ENCODE results near the gene DNAH10. TPM values are rescaled to one million over a fixed set of nuclear protein-coding genes. Genes with fewer than 3 reads are reported as not detected.
A peak's percentile ranks its signal among the peaks of the same experiment; 100 is the strongest.

The DNAH10 gene
- total RNA-seq, 2 donors from 2014 or later = 0.09 to 0.64 TPM

GRCh38 chr12:123845881-123846280 is 83.8 kb downstream of the DNAH10 start:
- H3K4me3 Mint-ChIP-seq = no peak overlapping the region
- Histone ChIP-seq H3K4me3 (ENCODE audit: low read length) (no peak overlapping the region), H3K9me3 (ENCODE audit: control insufficient read depth, low read length) (no peaks in the 10 kb centered on the region), H3K4me1 (ENCODE audit: control insufficient read depth, insufficient read depth, low read length) (no peaks in the 10 kb centered on the region), H3K36me3 (ENCODE audit: control insufficient read depth, insufficient read depth, low read length) (no peaks in the 10 kb centered on the region), H3K27ac (ENCODE audit: low read depth, low read length) (no peak overlapping the region), H3K27me3 (ENCODE audit: control insufficient read depth, insufficient read depth, low read length, poor library complexity, severe bottlenecking) (no peaks in the 10 kb centered on the region), H3K9ac (ENCODE audit: extremely low read depth, low read length, poor library complexity, severe bottlenecking) (no peak overlapping the region)
- DNase-seq = peak; percentile 39
- H3K4me1 Mint-ChIP-seq = no peaks in the 10 kb centered on the region
- TF ChIP-seq, protein P1, sequence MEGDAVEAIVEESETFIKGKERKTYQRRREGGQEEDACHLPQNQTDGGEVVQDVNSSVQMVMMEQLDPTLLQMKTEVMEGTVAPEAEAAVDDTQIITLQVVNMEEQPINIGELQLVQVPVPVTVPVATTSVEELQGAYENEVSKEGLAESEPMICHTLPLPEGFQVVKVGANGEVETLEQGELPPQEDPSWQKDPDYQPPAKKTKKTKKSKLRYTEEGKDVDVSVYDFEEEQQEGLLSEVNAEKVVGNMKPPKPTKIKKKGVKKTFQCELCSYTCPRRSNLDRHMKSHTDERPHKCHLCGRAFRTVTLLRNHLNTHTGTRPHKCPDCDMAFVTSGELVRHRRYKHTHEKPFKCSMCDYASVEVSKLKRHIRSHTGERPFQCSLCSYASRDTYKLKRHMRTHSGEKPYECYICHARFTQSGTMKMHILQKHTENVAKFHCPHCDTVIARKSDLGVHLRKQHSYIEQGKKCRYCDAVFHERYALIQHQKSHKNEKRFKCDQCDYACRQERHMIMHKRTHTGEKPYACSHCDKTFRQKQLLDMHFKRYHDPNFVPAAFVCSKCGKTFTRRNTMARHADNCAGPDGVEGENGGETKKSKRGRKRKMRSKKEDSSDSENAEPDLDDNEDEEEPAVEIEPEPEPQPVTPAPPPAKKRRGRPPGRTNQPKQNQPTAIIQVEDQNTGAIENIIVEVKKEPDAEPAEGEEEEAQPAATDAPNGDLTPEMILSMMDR (conservative IDR thresholded peaks at IDR 0.05) = no peak
- H3K27me3 Mint-ChIP-seq (ENCODE audit: insufficient read depth) = no peaks in the 10 kb centered on the region
- no peaks in the 10 kb centered on the region for H3K36me3 Mint-ChIP-seq (ENCODE audit: low read depth)
- H3K27ac Mint-ChIP-seq = no peak overlapping the region
- H3K9me3 Mint-ChIP-seq = no peaks in the 10 kb centered on the region
- 94 to 96% methylated on average over 18 to 19 of the region's 19 CpGs for WGBS, 2 experiments (ENCODE audit: insufficient coverage in 1 of 2, insufficient read length in 1 of 2)

GRCh38 chr12:123846340-123846739 is 84.2 kb downstream of the DNAH10 start:
- WGBS, 2 experiments (ENCODE audit: insufficient coverage in 1 of 2, insufficient read length in 1 of 2) = 90 to 91% methylated on average over 5 of the region's 5 CpGs
- Histone ChIP-seq H3K4me3 (ENCODE audit: low read length) (no peak overlapping the region), H3K9ac (ENCODE audit: extremely low read depth, low read length, poor library complexity, severe bottlenecking) (no peak overlapping the region), H3K27ac (ENCODE audit: low read depth, low read length) (no peak overlapping the region), H3K27me3 (ENCODE audit: control insufficient read depth, insufficient read depth, low read length, poor library complexity, severe bottlenecking) (no peaks in the 10 kb centered on the region), H3K4me1 (ENCODE audit: control insufficient read depth, insufficient read depth, low read length) (no peaks in the 10 kb centered on the region), H3K9me3 (ENCODE audit: control insufficient read depth, low read length) (no peaks in the 10 kb centered on the region), H3K36me3 (ENCODE audit: control insufficient read depth, insufficient read depth, low read length) (no peaks in the 10 kb centered on the region)
- Mint-ChIP-seq H3K27ac (no peak overlapping the region), H3K27me3 (ENCODE audit: insufficient read depth) (peaks cover 2% of the 10 kb centered on the region), H3K4me3 (no peak overlapping the region), H3K4me1 (no peaks in the 10 kb centered on the region), H3K9me3 (no peaks in the 10 kb centered on the region), H3K36me3 (ENCODE audit: low read depth) (no peaks in the 10 kb centered on the region)
- DNase-seq = no peak
- TF ChIP-seq, protein P1 (conservative IDR thresholded peaks at IDR 0.05) = no peak

DNA sequence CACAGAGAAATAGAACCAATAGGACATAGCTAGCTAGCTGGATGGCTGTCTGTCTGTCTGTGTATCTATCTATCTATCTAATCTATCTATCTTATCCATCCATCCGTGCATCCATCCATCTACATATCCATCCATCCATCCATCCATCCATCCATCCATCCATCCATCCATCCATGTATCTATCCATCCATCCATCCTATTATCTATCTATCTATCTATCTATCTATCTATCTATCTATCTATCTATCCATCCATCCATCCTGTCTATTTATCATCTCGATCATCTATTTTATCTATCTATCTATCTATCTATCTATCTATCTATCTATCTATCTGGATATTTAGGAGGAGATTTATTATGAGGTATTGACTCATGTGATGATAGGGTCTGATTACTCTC is 84.9 kb downstream of the DNAH10 start:
- no peaks in the 10 kb centered on the region for H3K4me1 ChIP-seq (ENCODE audit: control insufficient read depth, insufficient read depth, low read length)
- TF ChIP-seq, protein P1 (conservative IDR thresholded peaks at IDR 0.05) = no peak
- no peaks in the 10 kb centered on the region for H3K9me3 ChIP-seq (ENCODE audit: control insufficient read depth, low read length)
- H3K36me3 Mint-ChIP-seq (ENCODE audit: low read depth) = no peaks in the 10 kb centered on the region
- H3K4me1 Mint-ChIP-seq = no peaks in the 10 kb centered on the region
- no peak overlapping the region for H3K9ac ChIP-seq (ENCODE audit: extremely low read depth, low read length, poor library complexity, severe bottlenecking)
- H3K4me3 Mint-ChIP-seq = no peak overlapping the region
- H3K27me3 Mint-ChIP-seq (ENCODE audit: insufficient read depth) = peaks cover 4% of the 10 kb centered on the region
- H3K4me3 ChIP-seq (ENCODE audit: low read length) = no peak overlapping the region
- 83 to 92% methylated on average over 1 to 2 of the region's 2 CpGs for WGBS, 2 experiments (ENCODE audit: insufficient coverage in 1 of 2, insufficient read length in 1 of 2)
- no peaks in the 10 kb centered on the region for H3K9me3 Mint-ChIP-seq
- H3K36me3 ChIP-seq (ENCODE audit: control insufficient read depth, insufficient read depth, low read length) = no peaks in the 10 kb centered on the region
- no peaks in the 10 kb centered on the region for H3K27me3 ChIP-seq (ENCODE audit: control insufficient read depth, insufficient read depth, low read length, poor library complexity, severe bottlenecking)
- no peak overlapping the region for H3K27ac ChIP-seq (ENCODE audit: low read depth, low read length)
- DNase-seq = no peak
- H3K27ac Mint-ChIP-seq = no peak overlapping the region
